ENCODE data around the gene MINDY1.

MINDY1 gene

DNA sequence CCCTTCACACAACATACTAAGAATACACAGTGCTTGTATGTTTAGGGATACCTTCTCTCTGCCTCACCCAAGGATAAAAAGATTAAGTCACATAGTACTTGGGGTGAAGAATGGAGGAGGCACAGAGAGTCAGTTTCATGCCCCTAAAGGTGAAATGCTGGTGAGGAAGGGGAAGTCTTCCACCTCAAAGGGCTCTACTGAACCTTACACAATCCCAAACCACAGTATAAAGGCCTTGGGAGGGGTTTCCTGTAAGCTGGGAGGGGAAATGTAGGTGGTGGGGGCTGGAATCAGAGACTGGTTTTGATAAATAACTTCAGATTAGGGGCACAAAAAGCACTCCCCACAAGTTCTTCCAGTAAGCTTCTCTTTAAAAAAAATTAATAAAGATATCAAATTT, 3.5 kb downstream of the MINDY1 start:
- H3K27ac ChIP-seq, result no peak overlapping the region
- TF ChIP-seq CTCF (IDR thresholded peaks at IDR 0.05), result no peak
- TF ChIP-seq ZFX (IDR thresholded peaks at IDR 0.05; ENCODE audit: borderline replicate concordance), result no peak

- no peak overlapping the region for H3K27ac ChIP-seq
Observed at GRCh38 chr1:151002611-151003010, 4.1 kb downstream of the MINDY1 start.

DNA sequence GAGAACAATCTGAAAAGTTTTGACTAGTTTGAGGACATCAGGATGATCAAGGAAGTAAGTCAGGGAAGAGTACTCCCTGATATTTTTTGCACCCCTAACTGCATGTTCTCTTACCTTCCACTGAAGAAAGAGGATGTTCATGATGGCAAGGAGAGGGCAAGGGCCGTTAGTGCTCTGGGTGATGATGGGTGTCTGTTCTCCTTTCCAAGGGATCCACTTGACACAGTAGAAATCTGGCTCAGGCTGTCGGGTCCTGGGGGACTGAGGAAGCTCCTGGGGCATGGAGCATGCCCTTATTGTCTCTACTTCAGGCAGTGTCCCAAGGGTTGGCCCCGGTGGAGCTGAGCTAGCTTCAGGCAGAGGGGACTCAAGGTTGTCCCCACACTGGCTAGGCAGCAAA, 4.7 kb downstream of the MINDY1 start:
- TF ChIP-seq CTCF (IDR thresholded peaks at IDR 0.05) (no peak), ZFX (IDR thresholded peaks at IDR 0.05; ENCODE audit: borderline replicate concordance) (no peak)
- no peak overlapping the region for H3K27ac ChIP-seq

More at GRCh38 chr1:151002611-151003010, 4.1 kb downstream of the MINDY1 start:
- TF ChIP-seq ZFX (IDR thresholded peaks at IDR 0.05; ENCODE audit: borderline replicate concordance) (no peak), CTCF (IDR thresholded peaks at IDR 0.05) (no peak)

DNA sequence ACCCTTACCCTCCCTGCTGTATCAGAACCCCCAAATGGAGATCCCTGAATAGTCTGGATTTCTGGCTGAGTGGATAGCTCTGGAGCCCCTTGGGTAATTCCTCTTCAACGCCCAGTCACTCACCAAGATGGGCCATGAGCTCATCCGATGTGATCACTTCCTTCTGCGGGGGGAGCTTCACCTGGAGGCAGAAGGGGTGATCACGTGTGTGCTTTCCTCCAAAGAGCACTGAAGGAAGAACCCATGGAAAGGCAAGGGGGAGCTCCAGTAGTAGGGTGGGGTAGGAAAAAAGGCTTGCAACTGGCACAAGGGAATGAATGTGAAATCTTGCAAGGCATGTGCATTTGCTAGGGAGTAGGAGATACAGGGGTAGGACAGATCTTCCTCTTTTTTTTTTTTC, 5.1 kb downstream of the MINDY1 start:
- H3K27ac ChIP-seq, result no peak overlapping the region
- TF ChIP-seq CTCF (IDR thresholded peaks at IDR 0.05) (no peak), ZFX (IDR thresholded peaks at IDR 0.05; ENCODE audit: borderline replicate concordance) (no peak)

DNA sequence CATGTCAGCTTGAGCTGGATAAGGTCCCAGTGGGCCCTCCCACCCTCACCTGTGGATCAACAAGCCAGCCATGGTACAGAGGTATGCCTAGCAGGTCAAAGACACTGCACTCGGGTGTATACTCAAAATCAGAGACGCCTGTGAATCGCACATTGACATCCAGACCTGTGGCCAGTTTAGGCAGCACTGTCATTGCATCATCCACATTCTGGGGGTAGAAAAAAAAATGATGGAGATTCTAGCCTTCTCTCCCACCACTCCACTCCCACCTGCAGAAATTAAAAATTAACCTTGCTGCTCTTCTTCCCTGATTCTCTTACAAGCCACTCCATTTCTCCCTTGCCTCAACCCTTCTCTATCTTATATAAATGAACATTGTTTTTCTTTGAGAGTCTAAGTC, 6.3 kb downstream of the MINDY1 start:
- no peak overlapping the region for H3K27ac ChIP-seq
- TF ChIP-seq ZFX (IDR thresholded peaks at IDR 0.05; ENCODE audit: borderline replicate concordance) (no peak), CTCF (IDR thresholded peaks at IDR 0.05) (no peak)

DNA sequence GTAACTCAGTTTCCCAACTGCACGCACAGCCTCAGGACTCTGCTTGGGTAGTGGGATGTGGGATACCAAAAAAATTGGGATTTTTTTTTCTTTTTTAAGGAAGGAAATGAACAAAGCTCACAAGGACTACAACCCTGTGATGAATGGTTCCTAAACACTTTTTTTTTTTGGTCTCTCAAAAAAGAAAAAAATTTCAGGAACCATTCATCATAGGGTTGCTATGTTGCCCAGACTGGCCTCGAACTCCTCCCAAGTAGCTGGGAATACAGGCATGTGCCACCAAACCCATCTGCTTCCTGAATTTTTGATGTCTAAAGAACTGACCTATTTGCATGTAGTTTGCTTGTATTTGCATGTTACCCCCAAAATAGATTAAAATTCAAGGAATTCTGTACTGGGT, 6.8 kb downstream of the MINDY1 start:
- H3K27ac ChIP-seq, result no peak overlapping the region
- TF ChIP-seq CTCF (IDR thresholded peaks at IDR 0.05) (no peak), ZFX (IDR thresholded peaks at IDR 0.05; ENCODE audit: borderline replicate concordance) (no peak)

DNA sequence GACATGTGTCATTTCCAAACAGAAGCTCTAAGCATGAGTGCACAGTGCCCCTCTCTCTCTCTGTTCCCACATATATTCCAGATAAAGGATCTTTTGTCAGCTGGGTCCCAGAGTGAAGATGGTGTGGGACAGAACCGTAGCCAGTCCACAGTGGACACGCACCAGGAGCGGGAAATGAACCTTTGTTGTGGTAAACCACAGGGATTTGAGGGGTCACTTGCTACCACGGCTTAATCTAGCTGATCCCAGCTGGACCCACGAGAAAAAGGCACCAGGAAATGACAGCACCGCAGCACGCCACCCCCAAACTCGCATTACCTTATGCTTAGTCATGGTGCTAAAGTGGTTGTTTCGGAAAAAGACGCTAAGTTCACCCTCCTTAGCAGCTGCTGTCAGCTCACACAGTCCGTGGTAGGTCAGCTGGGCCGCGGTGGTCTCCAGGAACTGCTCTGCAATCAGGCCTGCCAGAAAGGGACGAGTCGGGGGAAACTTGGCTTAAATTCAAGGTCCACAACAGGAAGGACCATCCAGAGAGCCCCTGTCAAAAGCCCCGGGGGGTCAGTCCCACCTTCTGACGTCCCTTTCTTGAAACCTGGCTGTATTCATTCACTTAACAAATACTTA, 7.5 kb downstream of the MINDY1 start:
- H3K27ac ChIP-seq, result no peak overlapping the region
- TF ChIP-seq ZFX (IDR thresholded peaks at IDR 0.05; ENCODE audit: borderline replicate concordance) (no peak), CTCF (IDR thresholded peaks at IDR 0.05) (no peak)
